AG04449 (cell line): ENCODE results near the gene ZBTB5.
"Not testable (repeated sequence)": the region's sequence is repeated elsewhere in the genome, so short reads cannot be mapped to it uniquely, and the experiment has no call there.

Experiments
- CTCF ChIA-PET: fragments of 350-600 bp; formaldehyde crosslinking; extraction: SDS; loops from one replicate; lab custom pipeline; 2021; ENCODE audit warnings: antibody characterized with exemption; lab: Yijun Ruan, JAX
- POLR2A ChIA-PET: fragments of 400-600, 350-600 bp; formaldehyde crosslinking; extraction: SDS; loops from one replicate; lab custom pipeline; 2020; ENCODE audit warnings: antibody characterized with exemption, inconsistent platforms; lab: Yijun Ruan, JAX
- DNase-seq: peaks from one replicate; pipeline ENCODE4 v3.0.0-alpha.2; 2010; ENCODE audit warnings: low read depth, low spot score
- H3K4me3 ChIP-seq: 2 replicates; pipeline ENCODE4 v1.5.1; 2011; ENCODE audit warnings: low read depth, mild to moderate bottlenecking, control low read depth, low read length
- TF ChIP-seq, protein P1 (sequence below): IDR thresholded peaks from one replicate; pipeline ENCODE4 v1.5.1; 2011; ENCODE audit warnings: mild to moderate bottlenecking, moderate library complexity, low read length, control low read depth, inconsistent platforms; ENCODE audit not compliant: insufficient read depth; ENCODE audit errors: missing control alignments

The ZBTB5 gene

GRCh38 chr9:37398464-37399025 is 66.7 kb downstream of the ZBTB5 start:
- H3K4me3 ChIP-seq, result no peak overlapping the region
- ChIA-PET POLR2A (no interaction called here), CTCF (interaction anchor here (1.0 to 2.2 kb wide), 3 partner anchors 9 to 16 kb away, joined by 3 to 9 read pairs (median 5); no protein-coding TSS in a partner anchor)
- TF ChIP-seq, protein P1, sequence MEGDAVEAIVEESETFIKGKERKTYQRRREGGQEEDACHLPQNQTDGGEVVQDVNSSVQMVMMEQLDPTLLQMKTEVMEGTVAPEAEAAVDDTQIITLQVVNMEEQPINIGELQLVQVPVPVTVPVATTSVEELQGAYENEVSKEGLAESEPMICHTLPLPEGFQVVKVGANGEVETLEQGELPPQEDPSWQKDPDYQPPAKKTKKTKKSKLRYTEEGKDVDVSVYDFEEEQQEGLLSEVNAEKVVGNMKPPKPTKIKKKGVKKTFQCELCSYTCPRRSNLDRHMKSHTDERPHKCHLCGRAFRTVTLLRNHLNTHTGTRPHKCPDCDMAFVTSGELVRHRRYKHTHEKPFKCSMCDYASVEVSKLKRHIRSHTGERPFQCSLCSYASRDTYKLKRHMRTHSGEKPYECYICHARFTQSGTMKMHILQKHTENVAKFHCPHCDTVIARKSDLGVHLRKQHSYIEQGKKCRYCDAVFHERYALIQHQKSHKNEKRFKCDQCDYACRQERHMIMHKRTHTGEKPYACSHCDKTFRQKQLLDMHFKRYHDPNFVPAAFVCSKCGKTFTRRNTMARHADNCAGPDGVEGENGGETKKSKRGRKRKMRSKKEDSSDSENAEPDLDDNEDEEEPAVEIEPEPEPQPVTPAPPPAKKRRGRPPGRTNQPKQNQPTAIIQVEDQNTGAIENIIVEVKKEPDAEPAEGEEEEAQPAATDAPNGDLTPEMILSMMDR, result no peak
- DNase-seq, result no peak

DNA sequence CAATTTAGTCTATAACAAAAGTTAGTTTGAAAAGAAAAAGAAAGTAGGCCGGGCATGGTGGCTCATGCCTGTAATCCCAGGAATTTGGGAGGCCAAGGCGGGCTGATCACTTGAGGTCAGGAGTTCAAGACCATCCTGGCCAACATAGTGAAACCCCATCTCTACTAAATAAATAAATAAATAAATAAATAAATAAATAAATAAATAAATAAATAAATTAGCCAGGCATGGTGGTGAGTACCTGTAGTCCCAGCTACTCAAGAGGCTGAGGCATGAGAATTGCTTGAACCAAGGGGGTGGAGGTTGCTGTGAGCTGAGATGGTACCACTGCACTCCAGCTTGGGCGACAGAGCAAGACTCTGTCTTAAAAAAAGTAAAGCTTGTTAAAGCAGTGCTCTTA is 67.3 kb downstream of the ZBTB5 start:
- DNase-seq, H3K4me3 ChIP-seq, POLR2A ChIA-PET: not testable (repeated sequence)
- CTCF ChIA-PET, result interaction anchor here (1.0 to 2.2 kb wide), 3 partner anchors 9 to 17 kb away, joined by 3 to 9 read pairs (median 5); no protein-coding TSS in a partner anchor

DNA sequence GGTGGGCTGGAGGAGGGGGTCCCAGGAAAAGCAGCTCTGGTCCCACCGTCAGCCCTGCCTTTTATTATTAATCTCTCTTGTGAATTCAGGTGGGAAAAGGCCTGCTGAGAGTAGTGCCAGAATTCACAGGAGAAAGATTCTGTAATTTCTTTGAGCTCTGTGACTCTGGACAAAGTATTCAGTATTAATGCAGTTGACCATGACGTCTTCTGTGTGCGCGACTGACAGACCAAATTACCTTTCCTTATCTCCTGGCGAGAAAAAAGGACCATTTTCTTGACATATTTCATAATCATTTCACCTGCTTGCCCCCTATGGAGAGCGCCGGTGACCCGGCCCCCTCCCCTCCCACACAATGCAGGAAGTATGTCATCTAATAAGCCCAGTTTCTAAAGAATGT is 69.6 kb downstream of the ZBTB5 start:
- CTCF ChIA-PET, result interaction anchor here (0.9 to 1.5 kb wide), 4 partner anchors 9 to 522 kb away, joined by 3 to 4 read pairs (median 4); no protein-coding TSS in a partner anchor
- TF ChIP-seq, protein P1, result no peak
- POLR2A ChIA-PET, result no interaction called here
- no peak overlapping the region for H3K4me3 ChIP-seq
- DNase-seq, result no peak

GRCh38 chr9:37395229-37395628 is 70.0 kb downstream of the ZBTB5 start:
- no peak overlapping the region for H3K4me3 ChIP-seq
- POLR2A ChIA-PET, result no interaction called here
- TF ChIP-seq, protein P1, result no peak
- CTCF ChIA-PET, result interaction anchor here (0.9 to 1.5 kb wide), 4 partner anchors 8 to 522 kb away, joined by 3 to 4 read pairs (median 4); no protein-coding TSS in a partner anchor
- DNase-seq, result no peak

- DNase-seq, result no peak
- TF ChIP-seq, protein P1, result no peak
- ChIA-PET CTCF (no interaction called here), POLR2A (no interaction called here)
- H3K4me3 ChIP-seq, result no peak overlapping the region
These were observed 73.0 kb downstream of the ZBTB5 start for GRCh38 chr9:37392272-37392671.

DNA sequence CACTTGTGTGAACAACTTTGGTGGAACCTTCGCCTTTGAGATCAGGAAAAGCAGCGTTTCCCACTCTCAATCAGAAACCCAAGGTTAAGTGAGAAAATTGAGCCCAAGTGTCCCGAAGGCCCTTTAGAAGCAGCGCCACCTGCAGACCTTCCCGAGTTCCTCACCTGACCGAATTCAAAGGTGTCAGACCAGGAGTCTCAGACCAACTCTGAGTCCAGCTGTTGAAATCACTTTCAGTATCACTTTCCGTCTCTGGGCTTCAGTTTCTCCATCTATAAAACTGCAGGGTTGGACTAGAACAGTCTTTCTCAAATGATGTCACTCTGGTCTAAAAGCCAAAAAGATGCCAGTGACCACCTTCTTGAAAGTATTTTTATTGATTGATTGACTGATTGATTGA is 74.5 kb downstream of the ZBTB5 start:
- POLR2A ChIA-PET, result no interaction called here
- no peak overlapping the region for H3K4me3 ChIP-seq
- no peak for DNase-seq
- TF ChIP-seq, protein P1, result no peak
- CTCF ChIA-PET, result no interaction called here
